Epithelial cell of esophagus (primary cell): ENCODE data around the gene CELF4.

Experiments
- DNase-seq: peaks from one replicate; pipeline ENCODE4 v3.0.0; 2010; ENCODE audit warnings: low read depth
- H3K4me3 ChIP-seq: 2 replicates; pipeline ENCODE4 v1.5.1; 2011; ENCODE audit warnings: mild to moderate bottlenecking, low read length, control low read depth
- TF ChIP-seq, protein P1 (sequence below): IDR thresholded peaks from 2 replicates; pipeline ENCODE4 v1.5.1; 2011; ENCODE audit warnings: low read depth, mild to moderate bottlenecking, low read length, control low read depth, inconsistent platforms; ENCODE audit not compliant: insufficient read depth; ENCODE audit errors: missing control alignments

Gene CELF4

DNA sequence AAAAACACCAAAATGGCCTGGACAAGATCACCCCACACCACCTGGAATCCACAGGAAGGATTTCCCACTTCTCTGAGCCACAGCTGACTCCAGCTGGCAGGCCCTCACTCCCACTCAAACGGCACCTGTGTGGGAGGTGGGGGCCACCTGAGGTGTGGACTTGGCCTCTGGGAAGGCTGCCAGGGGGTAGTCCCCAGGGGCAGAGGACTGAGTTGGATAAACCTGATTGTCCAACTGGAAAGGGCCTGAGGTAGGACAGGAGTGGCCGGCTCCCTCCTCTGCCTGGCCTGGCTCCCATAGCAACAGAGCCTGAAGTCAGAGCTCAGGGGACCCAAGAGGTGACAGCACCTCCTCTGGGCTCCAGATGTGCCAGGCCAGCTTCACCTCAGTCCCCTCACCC, 300.2 kb downstream of the CELF4 start:
- TF ChIP-seq, protein P1, sequence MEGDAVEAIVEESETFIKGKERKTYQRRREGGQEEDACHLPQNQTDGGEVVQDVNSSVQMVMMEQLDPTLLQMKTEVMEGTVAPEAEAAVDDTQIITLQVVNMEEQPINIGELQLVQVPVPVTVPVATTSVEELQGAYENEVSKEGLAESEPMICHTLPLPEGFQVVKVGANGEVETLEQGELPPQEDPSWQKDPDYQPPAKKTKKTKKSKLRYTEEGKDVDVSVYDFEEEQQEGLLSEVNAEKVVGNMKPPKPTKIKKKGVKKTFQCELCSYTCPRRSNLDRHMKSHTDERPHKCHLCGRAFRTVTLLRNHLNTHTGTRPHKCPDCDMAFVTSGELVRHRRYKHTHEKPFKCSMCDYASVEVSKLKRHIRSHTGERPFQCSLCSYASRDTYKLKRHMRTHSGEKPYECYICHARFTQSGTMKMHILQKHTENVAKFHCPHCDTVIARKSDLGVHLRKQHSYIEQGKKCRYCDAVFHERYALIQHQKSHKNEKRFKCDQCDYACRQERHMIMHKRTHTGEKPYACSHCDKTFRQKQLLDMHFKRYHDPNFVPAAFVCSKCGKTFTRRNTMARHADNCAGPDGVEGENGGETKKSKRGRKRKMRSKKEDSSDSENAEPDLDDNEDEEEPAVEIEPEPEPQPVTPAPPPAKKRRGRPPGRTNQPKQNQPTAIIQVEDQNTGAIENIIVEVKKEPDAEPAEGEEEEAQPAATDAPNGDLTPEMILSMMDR: no peak
- H3K4me3 ChIP-seq: no peak overlapping the region
- DNase-seq: no peak

DNA sequence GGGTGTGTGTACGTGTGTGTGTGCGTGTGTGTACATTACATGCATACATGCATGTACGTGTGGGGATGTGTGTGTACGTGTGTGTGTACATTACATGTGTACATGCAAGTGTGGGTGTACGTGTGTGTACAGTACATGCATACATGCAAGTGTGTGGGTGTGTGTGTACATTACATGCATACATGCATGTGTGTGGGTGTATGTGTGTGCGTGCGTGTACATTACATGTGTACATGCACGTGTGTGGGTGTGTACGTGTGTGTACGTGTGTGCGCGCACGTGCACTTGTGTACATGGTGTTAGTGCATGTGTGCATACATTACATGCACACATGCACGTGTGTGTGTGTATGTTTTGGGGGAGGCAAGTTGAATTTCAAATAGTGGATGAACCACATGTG, 300.6 kb downstream of the CELF4 start:
- no peak for DNase-seq
- TF ChIP-seq, protein P1: no peak
- H3K4me3 ChIP-seq: no peak overlapping the region

DNA sequence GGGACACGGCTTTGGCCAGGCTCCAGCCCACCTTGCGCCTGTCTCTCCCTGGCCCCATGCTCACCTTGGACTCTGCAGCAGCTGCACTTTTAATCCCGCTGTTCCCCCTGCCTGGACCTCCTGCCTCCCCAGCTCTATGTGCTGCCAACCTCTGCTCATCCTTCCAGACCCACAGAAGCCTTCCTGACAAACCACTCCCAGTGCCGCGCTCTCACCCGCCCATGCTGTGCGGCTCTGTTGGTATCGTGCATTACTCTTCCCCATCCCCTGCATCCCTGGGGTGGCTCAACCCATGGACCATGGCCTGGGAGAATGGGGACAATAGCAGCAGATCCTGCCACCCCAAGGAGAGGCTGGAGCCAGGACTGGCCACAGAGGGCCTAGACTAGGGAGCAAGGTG, 303.6 kb downstream of the CELF4 start:
- TF ChIP-seq, protein P1: no peak

DNA sequence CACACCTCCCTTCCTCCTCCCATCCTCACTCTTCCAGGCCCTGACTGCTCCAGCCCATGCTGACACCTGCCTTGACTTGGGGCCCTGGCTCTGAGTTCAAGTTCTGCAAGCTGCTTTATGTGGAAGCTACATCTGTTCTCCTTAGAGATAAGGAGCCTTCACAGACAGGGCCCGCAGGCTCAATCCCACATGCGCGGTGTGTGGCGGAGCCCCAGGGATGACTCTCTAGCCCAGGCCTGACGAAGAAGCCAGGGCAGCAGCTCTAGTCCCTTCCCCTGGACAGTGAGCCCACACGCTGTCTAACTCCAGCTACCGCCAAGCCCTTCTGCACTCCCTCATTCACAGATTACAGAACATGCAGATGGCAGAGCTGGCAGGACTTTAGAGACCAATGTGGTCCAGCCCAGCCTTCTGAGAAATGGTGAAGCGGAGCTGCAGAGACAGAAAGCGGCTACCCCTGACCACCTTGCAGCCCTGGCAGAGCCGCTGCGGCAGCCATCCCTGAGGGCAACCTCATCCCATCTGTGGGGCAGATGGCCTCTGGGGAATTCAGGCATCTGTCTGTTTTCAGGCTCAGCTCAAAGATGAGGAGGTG, 304.3 kb downstream of the CELF4 start:
- TF ChIP-seq, protein P1: no peak
- no peak overlapping the region for H3K4me3 ChIP-seq
- no peak for DNase-seq

More for the DNA sequence above, 303.6 kb downstream of the CELF4 start:
- no peak overlapping the region for H3K4me3 ChIP-seq
- DNase-seq: no peak

DNA sequence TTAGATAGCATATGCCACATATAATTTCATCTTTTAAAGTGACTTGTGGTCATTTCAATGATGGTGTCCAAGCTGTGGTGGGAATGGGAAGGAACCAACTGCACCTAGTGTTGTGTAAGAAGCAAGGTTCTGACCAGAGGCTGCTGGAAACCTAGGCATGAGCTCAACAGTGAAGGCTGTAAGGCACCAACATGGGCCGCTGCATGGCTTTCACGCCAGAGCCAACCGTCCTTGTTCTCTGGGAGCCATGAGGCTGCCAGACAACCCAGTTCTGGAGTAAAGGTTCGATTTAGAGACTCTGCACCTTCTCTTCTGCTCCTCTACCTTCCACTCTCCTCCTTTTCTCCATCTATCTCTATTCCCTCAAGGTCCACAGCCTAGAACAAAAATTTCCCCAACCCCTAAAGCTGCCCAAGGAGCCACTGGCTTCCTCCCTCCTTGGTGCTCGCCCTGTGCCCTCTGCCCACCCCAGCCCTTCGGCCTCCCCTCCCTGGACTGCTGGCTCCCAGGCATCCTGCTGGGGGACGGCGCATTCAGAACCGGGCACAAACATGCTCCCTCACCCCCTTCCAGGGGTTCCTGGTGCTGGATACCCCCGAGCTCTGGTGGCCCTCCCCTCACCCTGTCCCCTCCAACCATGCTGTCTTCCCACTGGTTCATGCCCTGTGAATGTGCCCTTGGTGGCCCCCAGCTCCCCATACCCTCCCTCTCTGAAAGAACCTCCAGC, 305.1 kb downstream of the CELF4 start:
- TF ChIP-seq, protein P1: no peak
- H3K4me3 ChIP-seq: no peak overlapping the region
- DNase-seq: no peak

DNA sequence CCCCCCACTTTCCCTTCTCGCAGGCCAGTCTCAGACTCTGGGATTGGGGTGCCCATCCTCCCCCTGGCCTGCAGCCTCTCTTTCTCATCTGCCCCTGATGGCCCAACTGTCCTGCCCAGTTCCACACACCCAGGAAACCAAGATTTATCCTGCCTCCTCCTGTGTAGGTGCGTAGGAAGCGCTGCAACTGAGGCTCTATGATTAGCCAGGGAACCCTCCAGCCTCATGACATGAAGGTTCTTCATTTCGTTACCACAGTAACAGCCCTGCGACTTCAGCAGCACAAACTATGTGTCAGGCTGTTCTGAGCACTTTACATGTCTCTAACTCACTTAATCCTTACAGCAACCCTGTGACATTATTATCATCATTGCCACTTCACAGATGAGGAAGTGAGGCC, 305.9 kb downstream of the CELF4 start:
- no peak overlapping the region for H3K4me3 ChIP-seq
- TF ChIP-seq, protein P1: no peak
- no peak for DNase-seq

DNA sequence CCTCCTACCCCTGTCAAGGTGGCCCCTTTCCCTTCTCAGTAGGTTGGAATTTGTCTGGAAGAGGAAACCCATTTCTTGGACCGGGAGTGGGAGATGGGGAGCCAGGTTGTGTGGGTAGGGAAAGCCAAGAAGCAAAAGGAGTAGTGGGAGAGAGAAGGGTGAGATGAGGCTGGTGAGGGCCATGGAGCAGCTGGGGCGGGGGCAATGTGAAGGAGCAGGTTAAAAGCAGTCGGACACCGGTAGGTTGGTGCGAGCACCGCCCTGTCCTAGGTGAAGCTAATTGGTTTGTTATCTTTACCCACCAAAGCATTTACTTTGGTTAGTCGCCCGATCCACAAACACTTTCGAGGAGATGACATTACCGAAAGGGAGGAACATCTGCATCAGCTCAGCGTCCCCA, 306.8 kb downstream of the CELF4 start:
- TF ChIP-seq, protein P1: no peak
- no peak overlapping the region for H3K4me3 ChIP-seq
- no peak for DNase-seq
